ENCODE measurements around the gene NUP85. TPM values are rescaled to one million over a fixed set of nuclear protein-coding genes. Genes with fewer than 3 reads are reported as not detected.
"Not testable (repeated sequence)": the region's sequence is repeated elsewhere in the genome, so short reads cannot be mapped to it uniquely, and the experiment has no call there.

Gene NUP85
- polyA plus RNA-seq, 2 of the 4 experiments (the other 2 are of a cell fraction), result 83.4 to 110 TPM

DNA sequence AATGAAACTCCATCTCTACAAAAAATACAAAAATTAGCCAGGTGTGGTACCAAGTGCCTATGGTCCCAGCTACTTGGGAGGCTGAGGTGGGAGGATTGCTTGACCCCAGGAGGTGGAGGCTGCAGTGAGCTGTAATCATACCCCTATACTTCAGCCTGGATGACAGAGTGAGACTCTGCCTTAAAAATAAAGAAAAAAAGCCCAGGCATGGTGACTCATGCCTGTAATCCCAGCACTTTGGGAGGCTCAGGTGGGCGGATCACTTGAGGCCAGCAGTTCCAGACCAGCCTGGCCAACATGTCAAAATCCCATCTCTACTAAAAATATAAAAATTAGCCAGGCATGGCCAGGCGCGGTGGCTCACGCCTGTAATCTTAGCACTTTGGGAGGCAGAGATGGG lies 74.7 kb downstream of the NUP85 start:
- not testable (repeated sequence) for FAIRE-seq; H3K4me3 ChIP-seq; H3K9me3 ChIP-seq; H3K4me2 ChIP-seq; DNase-seq (ENCODE audit: low read depth in 1 of 2, low spot score in 1 of 2); H3K27ac ChIP-seq; ATAC-seq
- H3K4me1 ChIP-seq, result peaks cover 11% of the 10 kb centered on the region
- POLR2A ChIA-PET, result interaction anchor here (4.7 kb wide), 1 partner anchor 9 kb away, joined by 34 read pairs; the partner anchor contains the start of gene SLC25A19
- CTCF ChIA-PET, result interaction anchor here (1.4 to 10.1 kb wide), 4 partner anchors 10 to 132 kb away, joined by 5 to 110 read pairs (median 16); partner anchors contain the start of genes MIF4GD and SLC25A19
- WGBS (ENCODE audit: missing lambda C conversion rate), result 94% methylated on average over 4 of the region's 4 CpGs

DNA sequence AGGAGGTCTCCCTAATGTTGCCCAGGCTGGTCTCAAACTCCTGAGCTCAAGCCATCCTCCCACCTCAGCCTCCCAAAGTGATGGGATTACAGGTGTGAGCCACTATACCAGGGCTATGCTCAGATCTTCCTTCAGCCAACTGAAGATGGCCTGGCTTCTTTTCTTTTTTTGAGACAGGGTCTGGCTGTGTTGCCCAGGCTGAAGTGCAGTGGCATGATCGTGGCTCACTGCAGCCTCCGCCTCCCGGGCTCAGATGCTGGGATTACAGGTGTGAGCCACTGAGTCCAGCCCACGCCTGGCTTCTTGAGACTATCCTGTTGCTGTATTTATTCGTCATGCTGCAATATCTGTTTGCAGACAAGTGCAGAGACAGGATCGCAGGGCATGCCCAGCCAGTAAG lies 79.6 kb downstream of the NUP85 start:
- POLR2A ChIA-PET, result interaction anchor here (2.1 kb wide), 1 partner anchor 14 kb away, joined by 6 read pairs; the partner anchor contains the start of gene MIF4GD
- CTCF ChIA-PET, result interaction anchor here (0.8 to 10.1 kb wide), 6 partner anchors 9 to 127 kb away, joined by 3 to 110 read pairs (median 4); partner anchors contain the start of gene MIF4GD
- no peak overlapping the region for H3K4me2 ChIP-seq
- WGBS (ENCODE audit: missing lambda C conversion rate), result 91% methylated on average over 6 of the region's 6 CpGs
- DNase-seq (ENCODE audit: low read depth in 1 of 2, low spot score in 1 of 2) (no peak), ATAC-seq (no peak), FAIRE-seq (no peak)
- H3K9me3 ChIP-seq, result no peaks in the 10 kb centered on the region
- H3K27ac ChIP-seq, result no peak overlapping the region
- no peak overlapping the region for H3K4me3 ChIP-seq
- no peak for TF ChIP-seq NPAS2 (CRISPR knock-in tag; IDR thresholded peaks at IDR 0.05; ENCODE audit: borderline replicate concordance)
- TF ChIP-seq GATA3 (IDR thresholded peaks at IDR 0.05; ENCODE audit: borderline replicate concordance), result no peak
- TF ChIP-seq, protein P1, sequence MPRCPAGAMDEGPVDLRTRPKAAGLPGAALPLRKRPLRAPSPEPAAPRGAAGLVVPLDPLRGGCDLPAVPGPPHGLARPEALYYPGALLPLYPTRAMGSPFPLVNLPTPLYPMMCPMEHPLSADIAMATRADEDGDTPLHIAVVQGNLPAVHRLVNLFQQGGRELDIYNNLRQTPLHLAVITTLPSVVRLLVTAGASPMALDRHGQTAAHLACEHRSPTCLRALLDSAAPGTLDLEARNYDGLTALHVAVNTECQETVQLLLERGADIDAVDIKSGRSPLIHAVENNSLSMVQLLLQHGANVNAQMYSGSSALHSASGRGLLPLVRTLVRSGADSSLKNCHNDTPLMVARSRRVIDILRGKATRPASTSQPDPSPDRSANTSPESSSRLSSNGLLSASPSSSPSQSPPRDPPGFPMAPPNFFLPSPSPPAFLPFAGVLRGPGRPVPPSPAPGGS (IDR thresholded peaks at IDR 0.05), result no peak
- TF ChIP-seq RNF2 (IDR thresholded peaks at IDR 0.05; ENCODE audit: borderline replicate concordance, low read depth), result no peak
- TF ChIP-seq, protein P2, sequence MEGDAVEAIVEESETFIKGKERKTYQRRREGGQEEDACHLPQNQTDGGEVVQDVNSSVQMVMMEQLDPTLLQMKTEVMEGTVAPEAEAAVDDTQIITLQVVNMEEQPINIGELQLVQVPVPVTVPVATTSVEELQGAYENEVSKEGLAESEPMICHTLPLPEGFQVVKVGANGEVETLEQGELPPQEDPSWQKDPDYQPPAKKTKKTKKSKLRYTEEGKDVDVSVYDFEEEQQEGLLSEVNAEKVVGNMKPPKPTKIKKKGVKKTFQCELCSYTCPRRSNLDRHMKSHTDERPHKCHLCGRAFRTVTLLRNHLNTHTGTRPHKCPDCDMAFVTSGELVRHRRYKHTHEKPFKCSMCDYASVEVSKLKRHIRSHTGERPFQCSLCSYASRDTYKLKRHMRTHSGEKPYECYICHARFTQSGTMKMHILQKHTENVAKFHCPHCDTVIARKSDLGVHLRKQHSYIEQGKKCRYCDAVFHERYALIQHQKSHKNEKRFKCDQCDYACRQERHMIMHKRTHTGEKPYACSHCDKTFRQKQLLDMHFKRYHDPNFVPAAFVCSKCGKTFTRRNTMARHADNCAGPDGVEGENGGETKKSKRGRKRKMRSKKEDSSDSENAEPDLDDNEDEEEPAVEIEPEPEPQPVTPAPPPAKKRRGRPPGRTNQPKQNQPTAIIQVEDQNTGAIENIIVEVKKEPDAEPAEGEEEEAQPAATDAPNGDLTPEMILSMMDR (IDR thresholded peaks at IDR 0.05), result no peak
- no peak for TF ChIP-seq NFE2L2 (conservative IDR thresholded peaks at IDR 0.05; ENCODE audit: low read length)
- no peak for TF ChIP-seq MAZ (IDR thresholded peaks at IDR 0.05; ENCODE audit: borderline replicate concordance, low read depth, low read length)
- TF ChIP-seq CBX2 (IDR thresholded peaks at IDR 0.05; ENCODE audit: borderline replicate concordance, low read depth), result no peak
- no peak for TF ChIP-seq CHD2 (IDR thresholded peaks at IDR 0.05; ENCODE audit: low read length, partially characterized antibody)
- no peak for TF ChIP-seq ZFP36 (IDR thresholded peaks at IDR 0.05; ENCODE audit: borderline replicate concordance, partially characterized antibody)
- TF ChIP-seq, protein P3, sequence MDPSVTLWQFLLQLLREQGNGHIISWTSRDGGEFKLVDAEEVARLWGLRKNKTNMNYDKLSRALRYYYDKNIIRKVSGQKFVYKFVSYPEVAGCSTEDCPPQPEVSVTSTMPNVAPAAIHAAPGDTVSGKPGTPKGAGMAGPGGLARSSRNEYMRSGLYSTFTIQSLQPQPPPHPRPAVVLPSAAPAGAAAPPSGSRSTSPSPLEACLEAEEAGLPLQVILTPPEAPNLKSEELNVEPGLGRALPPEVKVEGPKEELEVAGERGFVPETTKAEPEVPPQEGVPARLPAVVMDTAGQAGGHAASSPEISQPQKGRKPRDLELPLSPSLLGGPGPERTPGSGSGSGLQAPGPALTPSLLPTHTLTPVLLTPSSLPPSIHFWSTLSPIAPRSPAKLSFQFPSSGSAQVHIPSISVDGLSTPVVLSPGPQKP (IDR thresholded peaks at IDR 0.05; ENCODE audit: low read depth, low read length), result no peak
- no peak for TF ChIP-seq HOXA7 (CRISPR knock-in tag; IDR thresholded peaks at IDR 0.05)
- TF ChIP-seq, protein P4, sequence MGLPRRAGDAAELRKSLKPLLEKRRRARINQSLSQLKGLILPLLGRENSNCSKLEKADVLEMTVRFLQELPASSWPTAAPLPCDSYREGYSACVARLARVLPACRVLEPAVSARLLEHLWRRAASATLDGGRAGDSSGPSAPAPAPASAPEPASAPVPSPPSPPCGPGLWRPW (IDR thresholded peaks at IDR 0.05), result no peak
- TF ChIP-seq HEYL (CRISPR knock-in tag; IDR thresholded peaks at IDR 0.05), result no peak
- TF ChIP-seq, protein P5, sequence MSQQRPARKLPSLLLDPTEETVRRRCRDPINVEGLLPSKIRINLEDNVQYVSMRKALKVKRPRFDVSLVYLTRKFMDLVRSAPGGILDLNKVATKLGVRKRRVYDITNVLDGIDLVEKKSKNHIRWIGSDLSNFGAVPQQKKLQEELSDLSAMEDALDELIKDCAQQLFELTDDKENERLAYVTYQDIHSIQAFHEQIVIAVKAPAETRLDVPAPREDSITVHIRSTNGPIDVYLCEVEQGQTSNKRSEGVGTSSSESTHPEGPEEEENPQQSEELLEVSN (IDR thresholded peaks at IDR 0.05; ENCODE audit: borderline replicate concordance, low read depth), result no peak
- no peak for TF ChIP-seq POLR2AphosphoS2 (conservative IDR thresholded peaks at IDR 0.05; ENCODE audit: low read length)
- peaks cover 8% of the 10 kb centered on the region for H3K4me1 ChIP-seq

Other genes with a start within 250 kb of the NUP85 start
- 11.7 and 15.2 TPM in 2 replicates for gene HID1, start 232.9 kb upstream of the NUP85 start, polyA plus RNA-seq (2011; rRNA removed)
- gene HID1, start 232.9 kb upstream of the NUP85 start, polyA plus RNA-seq (2017; fragmentation: RNase III; extraction: RNeasy Plus Mini Kit Qiagen cat#74134 plus additional on column Dnase treatment), result 3.7 to 6.2 TPM (median 5.2 TPM) in 3 replicates
- 18.0 and 18.5 TPM in 2 replicates for gene CDR2L, start 218.0 kb upstream of the NUP85 start, polyA plus RNA-seq (2011; rRNA removed)
- gene CDR2L, start 218.0 kb upstream of the NUP85 start, polyA plus RNA-seq (2017; fragmentation: RNase III; extraction: RNeasy Plus Mini Kit Qiagen cat#74134 plus additional on column Dnase treatment), result 26.9 to 34.0 TPM (median 30.0 TPM) in 3 replicates
- gene MRPL58, start 193.0 kb upstream of the NUP85 start, polyA plus RNA-seq (2011; rRNA removed), result 86.4 and 127 TPM in 2 replicates
- gene MRPL58, start 193.0 kb upstream of the NUP85 start, polyA plus RNA-seq (2017; fragmentation: RNase III; extraction: RNeasy Plus Mini Kit Qiagen cat#74134 plus additional on column Dnase treatment), result 89.4 to 105 TPM (median 95.3 TPM) in 3 replicates
- gene ATP5PD, start 158.7 kb upstream of the NUP85 start, polyA plus RNA-seq (2011; rRNA removed), result 314 and 333 TPM in 2 replicates
- 429 to 463 TPM (median 440 TPM) in 3 replicates for gene ATP5PD, start 158.7 kb upstream of the NUP85 start, polyA plus RNA-seq (2017; fragmentation: RNase III; extraction: RNeasy Plus Mini Kit Qiagen cat#74134 plus additional on column Dnase treatment)
- 31.3 and 34.1 TPM in 2 replicates for gene KCTD2, start 158.5 kb upstream of the NUP85 start, polyA plus RNA-seq (2011; rRNA removed)
- gene KCTD2, start 158.5 kb upstream of the NUP85 start, polyA plus RNA-seq (2017; fragmentation: RNase III; extraction: RNeasy Plus Mini Kit Qiagen cat#74134 plus additional on column Dnase treatment), result 16.3 to 18.8 TPM (median 18.6 TPM) in 3 replicates
- 19.0 and 20.1 TPM in 2 replicates for gene SLC16A5, start 117.7 kb upstream of the NUP85 start, polyA plus RNA-seq (2011; rRNA removed)
- gene SLC16A5, start 117.7 kb upstream of the NUP85 start, polyA plus RNA-seq (2017; fragmentation: RNase III; extraction: RNeasy Plus Mini Kit Qiagen cat#74134 plus additional on column Dnase treatment), result 19.5 to 27.6 TPM (median 27.2 TPM) in 3 replicates
- 8.5 and 9.5 TPM in 2 replicates for gene ARMC7, start 95.7 kb upstream of the NUP85 start, polyA plus RNA-seq (2011; rRNA removed)
- 11.3 to 13.1 TPM (median 12.6 TPM) in 3 replicates for gene ARMC7, start 95.7 kb upstream of the NUP85 start, polyA plus RNA-seq (2017; fragmentation: RNase III; extraction: RNeasy Plus Mini Kit Qiagen cat#74134 plus additional on column Dnase treatment)
- gene NT5C, start 73.9 kb upstream of the NUP85 start, polyA plus RNA-seq (2011; rRNA removed), result 54.5 and 73.7 TPM in 2 replicates
- 83.8 to 92.2 TPM (median 91.4 TPM) in 3 replicates for gene NT5C, start 73.9 kb upstream of the NUP85 start, polyA plus RNA-seq (2017; fragmentation: RNase III; extraction: RNeasy Plus Mini Kit Qiagen cat#74134 plus additional on column Dnase treatment)
- gene JPT1, start 51.2 kb upstream of the NUP85 start, polyA plus RNA-seq (2011; rRNA removed), result 141 and 196 TPM in 2 replicates
- gene JPT1, start 51.2 kb upstream of the NUP85 start, polyA plus RNA-seq (2017; fragmentation: RNase III; extraction: RNeasy Plus Mini Kit Qiagen cat#74134 plus additional on column Dnase treatment), result 623 to 739 TPM (median 629 TPM) in 3 replicates
- 400 and 545 TPM in 2 replicates for gene SUMO2, start 22.7 kb upstream of the NUP85 start, polyA plus RNA-seq (2011; rRNA removed)
- gene SUMO2, start 22.7 kb upstream of the NUP85 start, polyA plus RNA-seq (2017; fragmentation: RNase III; extraction: RNeasy Plus Mini Kit Qiagen cat#74134 plus additional on column Dnase treatment), result 452 to 573 TPM (median 525 TPM) in 3 replicates
- gene GGA3, start 55.9 kb downstream of the NUP85 start, polyA plus RNA-seq (2011; rRNA removed), result 40.9 and 43.6 TPM in 2 replicates
- gene GGA3, start 55.9 kb downstream of the NUP85 start, polyA plus RNA-seq (2017; fragmentation: RNase III; extraction: RNeasy Plus Mini Kit Qiagen cat#74134 plus additional on column Dnase treatment), result 34.5 to 42.8 TPM (median 35.8 TPM) in 3 replicates
- gene MRPS7, start 56.2 kb downstream of the NUP85 start, polyA plus RNA-seq (2011; rRNA removed), result 144 and 157 TPM in 2 replicates
- gene MRPS7, start 56.2 kb downstream of the NUP85 start, polyA plus RNA-seq (2017; fragmentation: RNase III; extraction: RNeasy Plus Mini Kit Qiagen cat#74134 plus additional on column Dnase treatment), result 161 to 164 TPM (median 163 TPM) in 3 replicates
- gene MIF4GD, start 65.6 kb downstream of the NUP85 start, polyA plus RNA-seq (2011; rRNA removed), result 61.0 and 71.4 TPM in 2 replicates
- 22.2 to 24.6 TPM (median 23.9 TPM) in 3 replicates for gene MIF4GD, start 65.6 kb downstream of the NUP85 start, polyA plus RNA-seq (2017; fragmentation: RNase III; extraction: RNeasy Plus Mini Kit Qiagen cat#74134 plus additional on column Dnase treatment)
- gene SLC25A19, start 83.8 kb downstream of the NUP85 start, polyA plus RNA-seq (2011; rRNA removed), result 14.8 and 15.3 TPM in 2 replicates
- gene SLC25A19, start 83.8 kb downstream of the NUP85 start, polyA plus RNA-seq (2017; fragmentation: RNase III; extraction: RNeasy Plus Mini Kit Qiagen cat#74134 plus additional on column Dnase treatment), result 13.7 to 16.4 TPM (median 14.9 TPM) in 3 replicates
- gene GRB2, start 200.0 kb downstream of the NUP85 start, polyA plus RNA-seq (2011; rRNA removed), result 87.5 and 91.4 TPM in 2 replicates
- gene GRB2, start 200.0 kb downstream of the NUP85 start, polyA plus RNA-seq (2017; fragmentation: RNase III; extraction: RNeasy Plus Mini Kit Qiagen cat#74134 plus additional on column Dnase treatment), result 89.0 to 91.9 TPM (median 90.1 TPM) in 3 replicates

All from A549 (cell line).